Measurements from ENCODE around the gene ZDHHC16. TPM values are rescaled to one million over a fixed set of nuclear protein-coding genes. Genes with fewer than 3 reads are reported as not detected.

Gene ZDHHC16
- total and polyA plus RNA-seq, 10 donors: 14.0 to 26.1 (median 24.9) TPM

DNA sequence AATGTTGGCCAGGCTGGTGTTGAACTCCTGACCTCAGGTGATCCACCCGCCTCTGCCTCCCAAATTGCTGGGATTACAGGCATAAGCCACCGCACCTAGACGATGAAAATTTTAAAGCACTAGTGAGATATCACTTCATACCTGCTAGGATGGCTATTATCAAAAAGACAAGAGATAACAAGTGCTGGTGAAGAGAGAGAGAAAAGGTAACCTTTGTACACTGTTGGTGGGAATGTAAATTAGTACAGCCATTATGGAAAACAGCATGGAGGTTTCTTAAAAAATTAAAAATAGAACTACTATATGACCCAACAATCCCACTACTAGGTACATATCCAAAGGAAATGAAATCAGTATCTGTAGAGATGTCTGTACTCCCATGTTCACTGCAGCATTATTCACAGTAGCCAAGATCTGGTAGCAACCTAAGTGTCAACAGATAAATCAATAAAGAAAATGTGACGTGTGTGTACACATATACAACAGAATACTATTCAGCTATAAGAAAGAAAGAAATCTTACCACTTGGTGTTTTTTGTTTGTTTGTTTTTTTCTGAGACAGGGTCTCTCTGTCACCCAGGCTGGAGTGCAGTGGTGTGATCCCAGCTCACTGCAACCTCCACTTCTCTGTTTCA is 39.8 kb downstream of the ZDHHC16 start:
- H3K27me3 ChIP-seq (replicated peaks in 1 of 7): no peaks in the 10 kb centered on the region
- peaks cover 0 to 43% (median 18%) of the 10 kb centered on the region in 6 donors for H3K4me1 ChIP-seq
- peaks cover 0 to 58% (median 18%) of the 10 kb centered on the region in 6 donors for H3K36me3 ChIP-seq
- intact Hi-C loops (cut with DNase I; ENCODE audit: low total_unique reads): no loop called here
- 92 to 98% (median 94%) methylated on average over 4 of the region's 4 CpGs for WGBS, 5 donors
- H3K9me3 ChIP-seq: no peaks in the 10 kb centered on the region
- no peak overlapping the region for H3K27ac ChIP-seq
- no peak overlapping the region for H3K4me3 ChIP-seq
- TF ChIP-seq POLR2AphosphoS5 (IDR thresholded peaks at IDR 0.05) (no peak), POLR2A (IDR thresholded peaks at IDR 0.05) (no peak)
- TF ChIP-seq, protein P1, sequence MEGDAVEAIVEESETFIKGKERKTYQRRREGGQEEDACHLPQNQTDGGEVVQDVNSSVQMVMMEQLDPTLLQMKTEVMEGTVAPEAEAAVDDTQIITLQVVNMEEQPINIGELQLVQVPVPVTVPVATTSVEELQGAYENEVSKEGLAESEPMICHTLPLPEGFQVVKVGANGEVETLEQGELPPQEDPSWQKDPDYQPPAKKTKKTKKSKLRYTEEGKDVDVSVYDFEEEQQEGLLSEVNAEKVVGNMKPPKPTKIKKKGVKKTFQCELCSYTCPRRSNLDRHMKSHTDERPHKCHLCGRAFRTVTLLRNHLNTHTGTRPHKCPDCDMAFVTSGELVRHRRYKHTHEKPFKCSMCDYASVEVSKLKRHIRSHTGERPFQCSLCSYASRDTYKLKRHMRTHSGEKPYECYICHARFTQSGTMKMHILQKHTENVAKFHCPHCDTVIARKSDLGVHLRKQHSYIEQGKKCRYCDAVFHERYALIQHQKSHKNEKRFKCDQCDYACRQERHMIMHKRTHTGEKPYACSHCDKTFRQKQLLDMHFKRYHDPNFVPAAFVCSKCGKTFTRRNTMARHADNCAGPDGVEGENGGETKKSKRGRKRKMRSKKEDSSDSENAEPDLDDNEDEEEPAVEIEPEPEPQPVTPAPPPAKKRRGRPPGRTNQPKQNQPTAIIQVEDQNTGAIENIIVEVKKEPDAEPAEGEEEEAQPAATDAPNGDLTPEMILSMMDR (IDR thresholded peaks at IDR 0.05 in 8 of 11, conservative IDR thresholded peaks at IDR 0.05 in 3 of 11): no peak
- no peak for DNase-seq

DNA sequence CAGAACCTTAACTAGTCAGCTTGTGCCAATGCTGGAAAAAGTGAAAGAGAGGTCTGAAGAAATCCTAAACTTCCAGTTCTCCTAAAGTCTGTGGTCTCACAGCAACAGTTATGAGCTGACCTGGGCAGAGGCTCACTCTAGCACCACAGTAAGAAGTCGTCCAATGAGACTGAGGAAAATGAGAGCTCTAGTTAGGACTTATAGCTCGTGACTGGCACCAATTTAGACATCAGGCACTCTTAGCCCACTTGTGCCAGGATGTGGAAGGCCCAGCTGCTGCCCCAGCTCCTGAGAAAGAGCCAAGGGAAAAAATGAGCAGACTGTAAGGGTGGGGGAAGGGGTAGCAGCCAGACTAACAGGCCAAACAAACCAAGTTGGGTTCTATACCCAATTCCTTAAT is 44.6 kb downstream of the ZDHHC16 start:
- H3K4me3 ChIP-seq: no peak overlapping the region
- peaks cover 5 to 65% (median 35%) of the 10 kb centered on the region in 6 donors for H3K4me1 ChIP-seq
- H3K36me3 ChIP-seq: peaks cover 0 to 31% (median 3%) of the 10 kb centered on the region in 6 donors
- no peaks in the 10 kb centered on the region for H3K9me3 ChIP-seq
- no peak for DNase-seq
- 63 to 79% (median 69%) methylated on average over 2 of the region's 2 CpGs for WGBS, 5 donors
- TF ChIP-seq, protein P1 (IDR thresholded peaks at IDR 0.05 in 8 of 11, conservative IDR thresholded peaks at IDR 0.05 in 3 of 11): no peak
- TF ChIP-seq POLR2A (IDR thresholded peaks at IDR 0.05): no peak
- no peak for TF ChIP-seq POLR2AphosphoS5 (IDR thresholded peaks at IDR 0.05)
- intact Hi-C loops (cut with DNase I; ENCODE audit: low total_unique reads): no loop called here
- no peak overlapping the region for H3K27ac ChIP-seq
- no peaks in the 10 kb centered on the region for H3K27me3 ChIP-seq (replicated peaks in 1 of 7)

DNA sequence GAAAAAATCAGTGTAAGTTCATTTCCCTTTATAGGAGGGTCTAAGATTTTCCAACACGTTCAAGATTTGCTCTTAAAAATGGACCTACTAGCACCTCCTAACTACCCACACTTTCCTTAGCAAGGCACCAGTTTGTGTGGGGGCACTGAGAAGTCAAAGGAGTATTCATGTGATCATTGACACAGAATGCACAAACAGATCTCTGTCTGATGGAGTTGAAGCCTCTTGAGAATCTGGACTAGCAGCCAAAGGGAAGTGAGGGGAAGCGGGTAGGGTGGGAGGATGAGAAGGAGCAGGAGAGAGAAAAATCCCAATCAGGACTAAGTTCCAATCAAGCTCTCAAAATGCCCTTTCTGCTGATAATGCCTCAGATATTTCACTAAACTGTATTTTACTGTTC is 48.2 kb downstream of the ZDHHC16 start:
- H3K4me1 ChIP-seq: peaks cover 15 to 80% (median 53%) of the 10 kb centered on the region in 6 donors

More for the DNA sequence above, 48.2 kb downstream of the ZDHHC16 start:
- H3K36me3 ChIP-seq: peaks cover 0 to 18% (median 0%) of the 10 kb centered on the region in 6 donors
- peak overlapping the region in 1 of 8 donors; percentile 53 for H3K27ac ChIP-seq
- no peak for DNase-seq
- intact Hi-C loops (cut with DNase I; ENCODE audit: low total_unique reads): no loop called here
- no peaks in the 10 kb centered on the region for H3K9me3 ChIP-seq
- TF ChIP-seq, protein P1 (IDR thresholded peaks at IDR 0.05 in 8 of 11, conservative IDR thresholded peaks at IDR 0.05 in 3 of 11): no peak
- no peak for TF ChIP-seq POLR2A (IDR thresholded peaks at IDR 0.05)
- no peak for TF ChIP-seq POLR2AphosphoS5 (IDR thresholded peaks at IDR 0.05)
- 35 to 54% (median 43%) methylated on average over 2 of the region's 2 CpGs for WGBS, 5 donors
- H3K4me3 ChIP-seq: no peak overlapping the region
- peaks cover 0 to 2% (median 0%) of the 10 kb centered on the region in 7 donors for H3K27me3 ChIP-seq (replicated peaks in 1 of 7)

Measured in spleen (tissue), 11 donors.